GM21381 (cell line): Measurements from ENCODE around the gene MMGT1.

Source experiments
- ATAC-seq: cut with Tn5 transposase; IDR thresholded peaks from one replicate; pipeline ENCODE4 v1.9.1; 2021; ENCODE audit warnings: mild to moderate bottlenecking, moderate library complexity; ENCODE audit not compliant: unreplicated experiment

The MMGT1 gene

DNA sequence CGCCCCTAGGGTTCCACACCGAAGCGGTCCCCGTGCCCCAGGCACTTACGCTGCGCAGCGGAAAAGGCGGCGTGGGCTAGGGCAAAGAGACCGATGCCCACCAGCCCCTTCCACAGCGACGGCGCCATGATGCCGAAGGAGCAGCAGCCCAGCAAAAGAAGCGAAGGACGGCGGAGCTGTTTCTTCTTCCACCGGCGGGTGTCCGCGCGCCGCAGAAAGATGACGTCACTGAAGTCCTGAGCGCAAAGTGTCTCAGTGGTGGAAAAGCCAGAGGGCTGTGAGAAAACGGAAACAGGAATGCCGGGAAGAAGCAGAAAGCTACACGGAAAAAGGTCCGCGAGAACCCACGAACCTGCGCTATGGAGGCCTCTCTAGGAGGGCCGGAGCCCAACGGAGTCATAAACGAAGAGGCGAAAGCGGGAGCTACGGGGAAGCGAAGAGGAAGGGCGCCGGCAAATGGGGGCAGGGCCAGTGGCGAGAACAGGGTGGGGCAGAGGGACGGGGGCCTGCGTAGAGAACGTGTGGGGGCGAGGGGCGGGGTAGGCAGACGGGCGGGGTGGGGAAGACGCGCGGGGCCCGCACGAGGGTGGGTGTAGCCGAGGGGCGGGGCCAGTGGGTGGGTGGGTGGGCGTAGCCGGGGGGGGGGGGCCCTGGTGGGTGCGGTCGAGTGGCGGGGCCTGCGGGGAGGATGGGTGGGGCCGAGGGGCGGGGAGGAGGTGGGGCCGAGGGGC, at the start of gene MMGT1:
TSS of gene MMGT1 (minus strand) at position 441 of the 731 bp plus-strand sequence. CDS start at position 128, 313 bp downstream.
- ATAC-seq = peak; percentile 74

- ATAC-seq = no peak
These were observed 48.1 kb upstream of the MMGT1 start for GRCh38 chrX:136021903-136022302.

DNA sequence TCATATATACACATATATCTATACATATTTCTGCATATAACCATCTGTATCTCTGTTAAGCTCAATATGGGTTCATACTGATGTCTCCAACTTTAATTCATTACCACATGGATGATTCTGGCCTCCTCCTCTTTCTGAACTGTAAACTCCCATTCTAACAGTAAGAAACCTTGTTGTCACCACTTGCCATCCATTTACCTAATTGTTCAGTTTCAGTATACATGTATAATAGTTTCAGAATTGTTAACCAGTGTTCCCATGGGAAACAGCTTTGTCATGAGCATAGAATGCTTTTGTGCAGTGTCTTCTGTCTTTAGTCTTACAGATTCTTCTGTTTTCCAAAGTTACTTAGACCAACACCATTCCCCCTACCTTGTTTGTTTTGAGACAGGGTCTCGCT, 47.4 kb upstream of the MMGT1 start:
- peak; percentile 64 for ATAC-seq

DNA sequence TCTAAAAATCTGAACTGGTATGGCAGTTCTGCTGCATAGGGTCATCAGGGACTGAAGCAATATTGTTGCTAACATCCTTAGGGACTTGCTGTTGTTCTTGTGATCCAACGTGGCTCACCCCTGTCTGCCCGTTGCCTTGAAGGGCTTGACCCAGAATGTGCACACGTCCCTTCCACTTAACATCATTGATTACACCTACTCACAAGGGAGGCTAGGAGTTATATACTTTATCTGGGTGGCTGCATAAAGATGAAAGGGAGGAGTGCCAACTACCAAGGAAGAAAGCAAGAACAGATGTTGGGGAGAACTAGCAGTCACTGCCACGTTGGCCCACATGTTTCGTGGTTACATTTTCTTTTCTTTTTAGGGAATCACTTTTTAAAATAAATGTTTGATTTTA, 45.4 kb upstream of the MMGT1 start:
- ATAC-seq = no peak

DNA sequence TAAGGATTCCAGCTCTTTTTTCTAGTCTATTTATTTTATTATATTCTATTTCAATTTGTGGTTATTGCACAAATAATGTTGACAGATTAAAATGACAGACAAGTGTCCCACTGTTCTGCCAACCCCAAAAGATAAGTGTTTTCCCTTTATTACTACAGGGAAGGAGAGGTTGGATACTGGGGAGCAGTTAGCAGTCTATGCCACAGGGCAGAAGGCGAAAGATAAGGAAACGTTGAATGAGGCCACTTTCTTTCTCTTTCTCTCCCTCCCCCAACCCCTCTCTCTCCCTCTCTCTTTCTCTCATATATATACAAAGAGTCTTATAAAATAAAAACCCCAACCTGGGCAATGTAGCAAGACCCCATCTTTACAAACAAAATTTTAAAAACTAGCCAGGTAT, 43.1 kb upstream of the MMGT1 start:
- no peak for ATAC-seq

GRCh38 chrX:136015016-136015415, 41.2 kb upstream of the MMGT1 start:
- no peak for ATAC-seq

DNA sequence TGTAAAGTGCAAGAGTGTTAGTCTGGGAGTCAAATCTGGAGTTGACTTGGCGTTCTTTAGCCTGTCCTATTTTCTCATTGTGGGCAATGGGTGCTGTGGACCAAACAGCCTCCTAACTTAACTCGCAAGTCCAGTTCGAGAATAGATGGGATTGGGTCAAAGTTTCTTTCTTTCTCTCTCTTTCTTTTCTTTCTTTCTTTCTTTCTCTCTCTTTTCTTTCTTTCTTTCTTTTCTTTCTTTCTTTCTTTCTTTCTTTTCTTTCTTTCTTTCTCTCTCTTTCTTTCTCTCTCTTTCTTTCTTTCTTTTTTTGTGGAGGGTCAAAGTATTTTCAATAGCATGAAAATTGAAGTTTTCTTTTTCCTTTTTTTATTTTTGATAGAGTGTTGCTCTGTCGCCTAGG, 14.5 kb upstream of the MMGT1 start:
- ATAC-seq = no peak

- ATAC-seq = no peak
These were observed 12.2 kb upstream of the MMGT1 start for GRCh38 chrX:135985973-135986310.

DNA sequence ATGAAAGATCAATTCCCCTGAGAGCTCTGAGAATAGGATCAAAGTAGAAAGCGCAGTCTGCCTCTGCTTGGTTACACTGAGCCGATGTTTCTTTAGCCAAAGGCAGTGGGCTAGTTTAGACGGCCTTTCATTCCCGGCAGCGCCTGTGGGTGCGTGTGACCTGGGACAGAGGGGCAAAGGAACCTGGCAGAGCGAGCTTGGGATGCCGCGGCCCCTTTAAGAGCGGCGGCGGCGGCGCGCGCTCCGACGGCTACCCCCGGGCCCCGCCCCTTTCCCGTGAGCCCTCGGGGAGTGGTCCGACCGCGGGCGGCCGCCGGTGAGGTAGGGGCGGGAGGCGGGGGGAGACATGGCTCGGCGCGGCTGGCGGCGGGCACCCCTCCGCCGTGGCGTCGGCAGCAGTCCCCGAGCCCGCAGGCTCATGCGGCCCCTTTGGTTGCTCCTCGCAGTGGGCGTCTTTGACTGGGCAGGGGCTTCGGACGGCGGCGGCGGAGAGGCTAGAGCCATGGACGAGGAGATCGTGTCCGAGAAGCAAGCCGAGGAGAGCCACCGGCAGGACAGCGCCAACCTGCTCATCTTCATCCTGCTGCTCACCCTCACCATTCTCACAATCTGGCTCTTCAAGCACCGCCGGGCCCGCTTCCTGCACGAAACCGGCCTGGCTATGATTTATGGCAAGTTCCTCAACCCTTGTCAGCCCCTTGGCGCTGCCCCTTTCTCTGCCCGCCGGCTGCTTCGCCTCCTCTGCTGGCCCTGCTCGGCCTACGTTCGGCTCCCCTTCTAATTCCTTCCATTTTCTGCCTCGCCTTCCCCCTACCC, 11.6 kb upstream of the MMGT1 start, which contains the start of gene SLC9A6:
TSS of gene SLC9A6 (plus strand) at position 279 of the 816 bp plus-strand sequence. CDS start at position 503, 224 bp downstream.
- peak; percentile 90 for ATAC-seq

- ATAC-seq = peak; percentile 21
These were observed 11.0 kb upstream of the MMGT1 start for GRCh38 chrX:135984791-135985156.

GRCh38 chrX:135984256-135984655, 10.5 kb upstream of the MMGT1 start:
- no peak for ATAC-seq

DNA sequence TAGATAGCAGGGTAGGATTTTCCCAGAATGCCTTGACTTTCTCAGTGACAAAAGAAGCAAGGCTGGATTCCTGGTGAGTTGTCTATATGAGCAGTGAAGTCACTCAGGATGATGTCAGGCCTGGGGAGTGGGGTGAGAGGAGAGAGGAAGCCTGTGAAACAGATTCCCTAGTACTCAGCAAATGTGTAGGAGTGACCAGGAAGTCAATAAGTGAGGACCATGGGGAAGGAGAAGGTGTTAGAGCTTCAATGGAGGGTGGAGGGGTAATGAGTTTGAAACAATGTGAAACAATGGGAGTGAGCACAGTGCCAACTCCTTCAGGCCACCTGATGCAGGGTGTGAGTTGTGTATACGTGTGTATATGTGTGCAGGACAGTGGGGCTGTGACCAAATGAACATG, 9.1 kb upstream of the MMGT1 start:
- ATAC-seq = no peak

- no peak for ATAC-seq
These were observed 7.9 kb upstream of the MMGT1 start for GRCh38 chrX:135981668-135982067.

- no peak for ATAC-seq
These were observed 7.2 kb upstream of the MMGT1 start for GRCh38 chrX:135981010-135981409.

GRCh38 chrX:135977611-135978010, 3.8 kb upstream of the MMGT1 start:
- ATAC-seq = no peak

- no peak for ATAC-seq
These were observed 1.6 kb upstream of the MMGT1 start for GRCh38 chrX:135975421-135975820.

DNA sequence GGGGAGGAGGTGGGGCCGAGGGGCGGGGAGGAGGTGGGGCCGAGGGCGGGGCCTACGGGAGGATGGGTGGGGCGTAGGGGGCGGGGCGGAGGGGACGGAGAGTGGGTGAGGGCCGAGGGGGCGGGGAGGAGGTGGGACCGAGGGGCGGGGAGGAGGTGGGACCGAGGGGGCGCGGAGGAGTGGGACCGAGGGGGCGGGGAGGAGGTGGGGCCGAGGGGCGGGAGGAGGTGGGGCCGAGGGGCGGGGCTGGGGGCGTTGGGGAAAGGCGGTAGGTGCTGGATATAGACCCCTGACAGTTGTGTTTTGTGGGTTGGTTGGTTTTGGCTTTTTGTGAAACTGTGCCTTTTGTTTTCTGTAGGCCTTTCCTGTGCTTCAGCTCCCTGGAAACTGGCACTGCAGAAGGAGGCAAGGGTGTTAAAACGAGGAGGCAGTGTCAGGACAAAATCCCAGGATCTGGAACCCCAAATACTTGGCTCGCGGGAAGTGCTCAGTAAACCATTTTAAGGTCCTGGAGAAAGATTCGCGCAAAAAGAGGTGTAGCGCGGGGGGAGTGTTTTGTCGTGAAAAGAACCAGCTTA, 580 bp upstream of the MMGT1 start:
- no peak for ATAC-seq

DNA sequence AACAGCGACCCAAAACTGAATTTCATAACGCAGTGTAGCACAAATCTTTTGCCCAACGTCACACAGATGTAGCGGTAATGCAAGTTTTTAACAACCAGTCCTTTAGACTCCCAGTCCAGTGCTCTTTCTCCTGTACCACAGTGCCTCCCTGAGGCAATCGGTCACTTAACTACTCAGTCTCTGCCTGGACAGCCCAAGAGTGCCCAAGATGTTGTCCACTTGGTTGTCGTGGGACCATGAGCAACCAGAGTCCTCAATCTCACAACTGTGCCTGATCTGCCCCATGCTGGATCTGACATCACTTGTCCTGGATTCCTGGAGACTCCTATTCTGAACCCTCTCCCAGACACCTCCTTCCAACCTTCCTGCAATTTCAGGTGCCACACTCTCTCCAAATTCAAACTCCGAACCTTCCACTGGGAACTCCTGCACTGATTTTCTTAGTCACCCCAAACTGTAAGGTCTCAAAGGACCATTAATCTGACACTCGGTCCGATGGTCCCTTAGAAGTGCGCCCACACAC, 702 bp downstream of the MMGT1 start:
- peak; percentile 49 for ATAC-seq

DNA sequence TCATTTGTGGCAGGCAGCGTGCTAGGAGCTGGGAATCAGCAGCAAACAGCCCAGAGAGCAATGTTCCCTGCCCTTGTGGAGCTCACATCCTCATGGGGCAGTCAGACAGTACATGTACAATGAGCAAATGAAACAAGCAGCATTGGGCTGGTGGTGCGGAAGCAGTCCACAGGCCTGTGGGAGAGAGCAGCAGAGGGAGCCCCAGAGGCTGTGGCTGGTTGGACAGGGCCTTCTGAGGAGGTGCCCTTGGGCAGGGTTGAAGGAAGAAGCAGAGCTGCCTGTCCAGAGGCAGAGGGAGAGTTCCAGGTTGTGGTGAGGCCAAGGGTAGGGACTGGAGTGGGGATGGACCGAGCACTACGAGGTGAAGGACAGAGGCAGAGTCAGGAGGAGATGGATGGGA, 22.5 kb downstream of the MMGT1 start:
- no peak for ATAC-seq

DNA sequence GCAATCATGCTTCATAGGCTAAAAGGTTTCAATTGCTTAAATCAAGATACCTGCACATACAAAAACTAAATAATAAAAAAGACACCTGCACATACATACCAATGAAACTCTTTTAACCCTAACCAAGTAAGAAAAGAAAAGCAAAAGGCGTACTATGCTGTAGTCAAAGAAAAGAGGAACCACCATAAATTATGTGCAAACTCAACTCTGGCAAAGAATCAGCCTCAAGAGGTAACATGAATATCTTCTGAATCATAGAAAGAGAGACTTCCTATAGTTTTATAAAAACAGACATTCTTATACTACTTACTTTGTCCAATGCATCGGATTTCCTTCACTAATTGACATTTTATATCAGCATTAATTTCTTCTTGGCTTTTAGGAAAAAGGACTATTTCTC, 29.3 kb downstream of the MMGT1 start:
- ATAC-seq = no peak

GRCh38 chrX:135931644-135932487, 41.9 kb downstream of the MMGT1 start:
- peak; percentile 60 for ATAC-seq
